GM10847 (cell line): ENCODE measurements around the gene RPS8.

Experiments
- POLR2A ChIP-seq: IDR thresholded peaks from 2 replicates; pipeline ENCODE4 v1.6.1; 2011; ENCODE audit not compliant: insufficient read length; ENCODE audit errors: extremely low read depth

The RPS8 gene

GRCh38 chr1:44775078-44775929 is at the start of gene RPS8:
Gene RPS8, plus strand, starts transcription at chr1:44775540. Its CDS starts 57 bp downstream, at chr1:44775597.
- peak; percentile 97 for TF ChIP-seq POLR2A

GRCh38 chr1:44730741-44731512 is 44.4 kb upstream of the RPS8 start, which contains the start of gene RNU5D-1:
Gene RNU5D-1, minus strand, starts transcription at chr1:44731170.
- peak; percentile 84 for TF ChIP-seq POLR2A

GRCh38 chr1:44733365-44733764 is 42.0 kb upstream of the RPS8 start:
- no peak for TF ChIP-seq POLR2A

GRCh38 chr1:44733784-44734183 is 41.6 kb upstream of the RPS8 start:
- no peak for TF ChIP-seq POLR2A

GRCh38 chr1:44735992-44736391 is 39.3 kb upstream of the RPS8 start:
- no peak for TF ChIP-seq POLR2A

GRCh38 chr1:44739307-44740178 is 35.8 kb upstream of the RPS8 start, which contains the start of gene KIF2C:
Gene KIF2C, plus strand, starts transcription at chr1:44739837. Its CDS starts 96 bp downstream, at chr1:44739933.
- peak; percentile 85 for TF ChIP-seq POLR2A

GRCh38 chr1:44740179-44740617 is 35.1 kb upstream of the RPS8 start:
- no peak for TF ChIP-seq POLR2A

- no peak for TF ChIP-seq POLR2A
Measured at GRCh38 chr1:44743211-44743610, 32.1 kb upstream of the RPS8 start.

GRCh38 chr1:44747878-44748277 is 27.5 kb upstream of the RPS8 start:
- TF ChIP-seq POLR2A, result no peak

GRCh38 chr1:44757420-44757819 is 17.9 kb upstream of the RPS8 start:
- no peak for TF ChIP-seq POLR2A

- TF ChIP-seq POLR2A, result no peak
Measured at GRCh38 chr1:44759077-44759476, 16.3 kb upstream of the RPS8 start.

GRCh38 chr1:44760876-44761275 is 14.5 kb upstream of the RPS8 start:
- no peak for TF ChIP-seq POLR2A

GRCh38 chr1:44775930-44776729 is 790 bp downstream of the RPS8 start:
- peak; percentile 20 for TF ChIP-seq POLR2A

- TF ChIP-seq POLR2A, result no peak
Measured at GRCh38 chr1:44776730-44777068, 1.4 kb downstream of the RPS8 start.
